A673 (cell line): ENCODE measurements around the gene PDE9A.

Experiments
- CTCF ChIP-seq: fragments of 300-800, 200-600 bp; sonication (generic); conservative IDR thresholded peaks from 2 replicates; pipeline ENCODE4 v1.5.1; 2017; ENCODE audit warnings: low read depth, mild to moderate bottlenecking, antibody characterized with exemption, low read length, moderate library complexity, mixed read lengths
- EZH2 ChIP-seq: fragments of 200-600 bp; sonication (generic); IDR thresholded peaks from 2 replicates; pipeline ENCODE4 v1.6.1; 2017; ENCODE audit warnings: borderline replicate concordance, low read depth, mild to moderate bottlenecking, mixed read lengths, antibody characterized with exemption, low read length; ENCODE audit not compliant: poor library complexity, severe bottlenecking

GRCh38 chr21:42623694-42624093 is 29.7 kb upstream of the PDE9A start:
- TF ChIP-seq CTCF: no peak
- TF ChIP-seq EZH2: no peak
